GDM1 (cell line): ENCODE results near the gene ZXDC.

Source experiments
- DNase-seq: peaks from one replicate; lab custom pipeline; 2025; lab: John Stamatoyannopoulos, UW

ZXDC gene

DNA sequence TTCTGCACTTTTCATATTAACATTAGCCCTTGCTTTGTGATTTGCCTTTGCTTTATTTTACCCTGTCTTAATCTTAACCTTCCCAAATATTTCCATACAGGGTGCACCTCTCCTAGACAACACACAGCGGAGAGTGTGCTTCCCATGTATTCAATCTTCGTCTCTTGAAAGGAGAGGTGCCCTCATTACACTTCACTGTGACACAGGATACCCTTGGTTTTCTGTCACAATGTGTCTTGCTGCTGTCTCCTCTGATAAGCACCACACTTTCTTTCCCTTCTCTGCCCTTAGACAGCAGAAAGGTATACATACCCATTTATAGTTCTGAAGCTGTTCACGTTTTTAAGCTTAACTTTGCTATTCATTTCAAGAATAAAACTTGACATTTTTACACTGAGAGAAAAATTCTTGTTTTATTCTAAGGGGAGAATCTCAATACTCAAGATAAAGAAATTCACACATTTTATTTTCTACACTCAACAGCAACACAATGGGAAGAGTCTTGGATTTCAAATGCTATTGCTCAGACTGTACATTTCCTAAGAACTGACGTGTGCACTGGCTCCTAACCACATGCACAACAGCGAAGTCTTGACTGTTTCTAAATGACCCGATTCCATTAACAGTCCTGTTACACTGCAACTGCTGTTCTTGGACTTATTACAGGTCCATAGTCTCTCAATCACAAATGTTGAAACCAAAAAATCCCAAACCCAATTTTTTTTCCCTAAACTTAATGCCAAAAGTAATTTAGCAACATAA, 21.1 kb downstream of the ZXDC start:
- no peak for DNase-seq

DNA sequence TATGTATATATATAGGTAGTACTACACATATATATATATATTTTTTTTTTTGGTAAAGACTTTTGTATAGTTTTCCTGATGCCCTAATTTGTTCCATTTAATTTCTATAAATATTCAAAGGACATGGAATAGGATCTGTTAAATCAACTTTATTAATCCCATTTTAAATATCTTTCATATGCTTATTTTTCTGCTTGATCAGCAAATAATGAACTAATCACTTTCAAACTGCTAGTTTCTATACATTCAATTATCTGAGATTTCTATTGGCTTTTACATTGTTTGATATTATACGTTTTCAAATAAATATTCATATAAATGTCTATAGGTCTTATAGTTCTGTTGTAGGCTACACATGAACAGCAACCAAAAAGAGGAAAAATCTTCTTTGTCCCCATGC, 21.7 kb downstream of the ZXDC start:
- DNase-seq: no peak

DNA sequence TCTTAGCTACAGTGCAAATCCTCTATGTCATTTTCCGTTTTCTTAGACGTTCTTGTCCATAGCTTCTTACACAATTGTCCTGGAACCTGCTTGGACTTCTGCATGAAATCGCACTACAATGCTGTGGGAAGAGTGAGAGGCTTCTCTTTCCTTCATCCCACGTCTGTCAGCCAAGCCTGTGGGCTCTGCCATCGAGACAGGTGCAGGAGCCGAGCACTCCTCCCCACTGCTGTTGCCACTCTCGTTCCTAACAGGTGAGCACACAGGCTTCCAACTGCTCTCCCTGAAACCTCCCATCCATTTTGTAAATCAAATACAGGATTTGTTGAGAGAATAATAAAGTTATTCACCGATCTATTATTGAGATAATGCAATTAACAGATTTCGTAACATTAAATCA, 23.5 kb downstream of the ZXDC start:
- no peak for DNase-seq

DNA sequence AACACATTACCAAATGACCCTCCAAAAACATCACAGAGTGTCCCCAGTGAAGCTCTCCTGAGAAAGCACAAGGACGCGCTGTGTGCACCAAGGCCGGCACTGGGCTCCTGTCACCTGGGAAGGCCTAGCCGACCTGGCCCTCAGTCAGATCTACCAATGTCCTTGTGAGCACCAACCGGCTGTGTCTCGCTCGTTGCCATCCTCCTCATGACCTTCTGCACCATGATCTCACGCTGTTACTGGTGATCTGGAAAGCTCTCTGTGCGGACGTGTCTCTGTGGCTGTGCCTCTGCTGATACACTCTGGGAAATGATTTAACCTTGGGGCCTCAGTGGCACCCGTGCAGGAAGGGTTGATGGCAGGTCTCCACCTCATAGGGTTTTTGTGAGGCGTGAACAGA, 24.2 kb downstream of the ZXDC start:
- DNase-seq: no peak

DNA sequence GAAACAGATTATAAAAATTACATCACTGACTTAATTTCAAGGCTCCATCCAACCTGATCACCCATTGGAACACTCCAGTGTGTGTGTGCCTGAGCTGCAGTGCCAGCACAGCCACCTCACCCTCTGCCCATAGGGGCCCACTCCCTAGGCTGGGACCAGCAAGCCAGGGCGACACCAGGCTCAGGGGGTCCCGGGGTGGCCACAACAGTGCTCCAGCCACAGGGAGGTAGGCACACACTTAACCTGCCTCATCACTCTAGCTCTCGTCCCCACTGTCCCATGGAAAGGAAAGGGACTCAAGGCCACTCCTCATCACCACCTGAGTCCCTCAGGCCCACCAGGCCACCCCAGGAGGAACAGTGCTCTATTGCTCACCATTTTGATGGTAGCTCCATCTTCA, 24.9 kb downstream of the ZXDC start:
- DNase-seq: no peak

DNA sequence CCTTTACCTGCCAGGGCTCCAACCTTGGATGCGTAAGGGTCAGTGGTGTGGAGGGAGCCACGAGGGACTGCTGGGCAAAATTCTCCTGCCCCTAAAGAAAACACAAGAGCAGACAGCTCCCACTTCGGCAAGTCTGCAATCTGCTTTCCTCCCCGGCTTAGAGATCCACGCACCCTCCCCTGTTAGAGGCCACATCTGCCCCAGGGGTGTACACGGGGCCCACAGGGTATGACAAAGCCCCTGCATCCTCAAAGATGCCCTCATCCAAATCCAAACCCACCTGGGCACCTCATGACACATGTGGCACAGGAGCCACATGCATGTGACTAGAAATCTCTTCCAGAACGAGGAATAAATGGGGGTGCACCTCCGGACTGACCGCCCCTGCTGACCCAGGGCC, 25.5 kb downstream of the ZXDC start:
- no peak for DNase-seq

DNA sequence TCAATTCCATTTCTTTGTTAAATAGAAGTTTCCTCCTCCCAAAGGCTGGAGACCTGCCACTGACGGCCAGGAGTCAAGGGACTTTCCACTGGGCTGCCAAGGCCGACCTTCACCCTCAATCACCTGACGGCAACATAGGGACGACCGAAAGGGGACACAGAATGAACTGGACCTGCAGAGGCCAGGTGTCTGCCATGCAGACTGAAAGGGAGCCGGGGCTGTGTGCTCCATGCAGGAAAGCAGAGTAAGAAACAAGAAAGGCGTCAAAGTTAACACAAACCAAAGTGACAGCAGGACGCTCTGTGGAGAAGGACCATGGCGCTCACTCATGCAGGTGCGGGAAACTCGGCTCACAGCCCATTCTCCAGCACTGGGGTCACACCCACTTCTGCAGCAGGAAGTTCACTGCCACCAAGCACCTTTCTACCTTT, 26.1 kb downstream of the ZXDC start:
- DNase-seq: no peak

DNA sequence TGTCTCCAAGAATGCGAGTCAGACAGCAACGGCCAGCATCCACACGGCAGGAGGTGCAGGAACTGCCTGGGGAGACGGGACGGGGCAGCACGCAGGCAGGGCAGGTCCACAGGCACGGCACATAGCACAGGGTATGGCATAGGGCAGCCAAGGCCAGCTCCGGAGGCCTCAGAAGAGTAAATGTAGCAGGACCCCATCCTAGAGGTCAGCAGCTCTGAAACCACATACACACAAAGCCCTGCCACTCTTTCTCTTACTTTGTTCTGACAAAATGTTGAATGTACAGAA, 26.9 kb downstream of the ZXDC start:
- no peak for DNase-seq

DNA sequence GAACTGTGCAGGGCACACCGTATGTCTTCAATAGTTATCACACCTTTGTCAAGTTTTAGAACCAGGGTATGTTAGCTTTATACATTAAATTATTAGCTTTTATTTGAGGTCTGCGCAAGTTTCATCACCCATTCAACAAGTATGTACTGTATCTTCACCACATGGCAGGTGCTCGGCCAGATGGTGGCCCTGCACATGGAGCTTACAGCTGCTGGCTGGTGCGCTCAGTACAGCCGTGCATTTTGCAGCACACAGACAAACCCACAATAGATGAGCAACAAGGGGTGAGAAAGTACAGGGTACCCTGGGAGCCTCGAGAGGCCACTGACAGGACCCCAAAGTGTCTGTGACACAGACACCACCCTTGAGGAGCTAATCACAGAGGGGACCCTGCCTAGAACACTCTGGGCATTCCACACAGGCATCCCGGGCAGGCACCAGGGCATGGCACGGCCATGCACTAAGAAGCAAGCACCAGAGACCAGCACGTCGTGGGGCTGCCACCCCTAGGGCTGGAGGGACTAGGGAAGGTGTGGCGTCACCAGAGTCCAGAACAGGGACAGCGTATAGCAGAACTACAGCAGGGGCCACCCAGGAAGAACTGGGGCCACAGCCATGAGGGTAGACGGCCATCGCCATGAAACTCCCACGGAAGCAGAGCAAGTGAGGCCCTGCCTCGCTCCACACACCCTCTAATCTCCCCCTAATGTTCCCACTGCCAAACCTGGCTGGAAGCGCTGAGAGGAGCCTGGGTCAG, 27.4 kb downstream of the ZXDC start:
- DNase-seq: no peak

DNA sequence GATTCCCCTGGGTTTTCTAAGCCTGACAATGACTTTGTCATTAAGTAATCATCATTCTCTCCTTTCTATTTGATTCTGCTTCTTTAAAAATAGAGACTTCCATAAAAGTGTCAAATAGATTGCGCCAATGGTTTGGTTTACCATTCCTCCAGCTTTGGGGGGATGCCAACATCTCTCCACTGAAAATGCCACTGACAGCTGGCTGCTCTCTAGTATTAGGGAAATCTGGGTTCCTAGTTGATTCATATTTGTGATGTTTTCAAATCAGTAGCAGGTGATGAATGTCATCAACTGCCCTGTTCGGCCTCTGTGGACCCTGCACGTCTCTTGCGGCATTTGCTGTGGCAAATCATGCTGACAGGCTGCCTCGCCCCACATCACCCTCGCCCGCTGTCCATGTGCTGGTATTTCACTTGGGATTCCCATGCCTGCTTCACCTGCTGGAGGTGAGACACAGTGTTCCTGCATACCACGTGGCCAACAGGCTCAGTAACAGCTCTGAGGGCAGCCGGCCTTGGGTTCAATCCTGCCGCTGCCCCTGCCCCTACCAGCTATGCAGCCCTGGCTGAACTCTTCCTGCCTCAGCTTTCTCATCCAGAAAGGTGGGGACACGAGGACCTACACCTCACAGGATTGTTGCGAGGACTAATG, 28.1 kb downstream of the ZXDC start:
- DNase-seq: no peak

DNA sequence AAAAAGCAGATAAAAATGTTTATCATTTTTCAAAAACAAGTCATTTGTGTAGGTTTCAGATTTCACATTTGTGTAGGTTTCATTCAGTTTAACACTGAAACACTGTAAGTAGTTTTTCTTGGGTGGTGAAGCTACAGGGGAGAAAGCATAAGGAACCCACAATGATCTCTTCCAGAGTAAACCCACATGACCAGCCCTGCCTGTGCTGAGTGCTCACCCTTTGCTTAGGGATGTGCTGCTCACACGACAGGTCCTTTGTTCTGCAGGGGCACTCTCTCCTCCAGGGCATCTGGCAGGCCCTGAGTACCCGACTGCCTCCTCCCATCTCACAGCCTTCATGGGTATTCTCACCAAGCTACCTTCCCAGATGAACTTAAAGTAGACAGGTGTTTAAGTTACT, 28.9 kb downstream of the ZXDC start:
- no peak for DNase-seq

DNA sequence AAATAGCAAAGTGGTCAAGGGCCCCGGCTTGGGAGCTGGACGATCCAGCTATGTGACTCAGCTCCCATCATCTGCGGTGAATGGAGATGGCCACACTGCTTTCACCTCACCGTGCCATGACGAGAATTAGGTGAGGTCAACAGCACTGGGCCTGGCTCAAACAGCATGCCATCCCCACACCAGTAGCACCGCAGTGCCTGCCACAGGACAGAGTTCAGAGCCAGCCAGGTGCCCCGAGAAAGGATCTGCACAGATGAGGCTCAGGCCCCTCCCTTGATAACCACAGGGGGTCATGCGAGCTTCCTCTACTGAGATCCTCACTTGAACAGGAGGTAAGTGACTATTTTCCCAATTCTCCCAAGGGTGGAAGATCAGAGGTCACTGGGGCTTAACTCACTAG, 29.4 kb downstream of the ZXDC start:
- DNase-seq: no peak

DNA sequence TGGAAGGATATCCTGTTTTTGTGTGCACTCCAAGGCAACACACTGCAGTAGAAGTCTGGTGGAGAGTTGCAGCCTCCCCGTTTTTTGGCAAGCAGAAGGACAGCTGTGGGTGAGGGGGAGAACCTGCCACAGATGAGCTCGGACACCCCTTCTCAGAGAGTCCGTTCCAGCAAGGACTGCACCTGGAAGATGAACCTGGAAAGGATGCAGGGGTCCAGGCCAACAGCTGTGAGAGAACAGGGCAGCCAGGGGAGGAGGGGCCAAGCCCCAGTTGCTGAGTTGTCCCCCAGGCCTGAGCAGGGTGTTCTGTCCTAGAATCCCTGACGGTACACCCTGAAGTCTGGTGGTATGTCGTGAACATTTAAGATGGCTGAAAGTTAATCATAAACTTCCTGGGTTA, 30.2 kb downstream of the ZXDC start:
- no peak for DNase-seq

DNA sequence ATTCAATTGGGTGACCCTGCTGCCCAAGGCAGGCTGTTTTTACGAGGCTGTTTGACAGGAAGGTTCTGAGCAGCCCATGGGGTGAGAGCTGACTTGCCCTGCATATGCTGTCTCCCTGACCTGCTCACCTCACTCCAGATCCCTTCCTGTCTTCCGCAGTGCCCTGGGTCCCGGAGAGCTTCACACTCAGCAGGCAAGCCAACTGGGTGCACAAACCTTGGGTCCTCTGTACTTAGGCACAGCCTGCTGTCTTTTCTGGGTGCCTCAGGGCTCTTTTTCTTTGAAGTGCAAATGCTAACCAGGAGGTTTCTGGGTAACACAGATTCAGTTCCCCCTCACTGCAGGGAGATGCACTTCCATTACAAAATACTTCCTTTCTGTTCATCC, 32.8 kb downstream of the ZXDC start:
- no peak for DNase-seq

DNA sequence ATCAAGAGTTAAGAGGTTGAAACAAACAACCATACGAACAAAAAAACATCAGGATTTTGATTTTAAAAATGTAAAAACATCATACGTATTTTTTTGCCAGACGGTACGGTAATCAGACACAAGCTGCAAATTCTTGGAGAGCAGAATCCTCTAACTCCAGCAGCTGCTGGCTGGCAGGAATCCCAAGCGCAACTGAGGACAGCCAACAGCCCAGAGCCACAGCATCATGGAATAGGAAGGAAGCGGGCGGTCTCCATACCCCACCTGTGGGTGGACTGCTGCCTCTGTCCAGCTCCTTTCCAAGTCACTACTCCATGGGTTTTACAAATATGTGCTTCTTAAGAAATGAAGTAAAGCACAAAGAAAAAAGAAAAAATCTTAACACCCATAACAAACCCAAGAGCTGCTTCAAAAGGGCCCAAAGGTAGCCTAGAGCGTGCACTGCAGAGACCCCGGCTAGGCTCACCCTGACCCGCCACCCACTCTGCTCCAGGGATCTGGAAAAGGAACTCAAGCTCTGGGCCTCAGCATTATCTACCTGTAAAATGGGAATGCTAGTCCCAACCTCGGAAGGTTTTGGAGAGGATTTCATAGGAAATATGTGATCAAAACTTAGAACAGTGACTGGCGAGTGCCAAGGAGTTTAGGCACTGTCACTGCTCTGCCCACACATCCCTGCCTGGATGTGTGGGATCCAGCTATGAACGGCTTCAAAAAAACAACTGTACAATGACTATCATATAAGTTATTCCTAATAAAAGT, 33.4 kb downstream of the ZXDC start:
- no peak for DNase-seq

DNA sequence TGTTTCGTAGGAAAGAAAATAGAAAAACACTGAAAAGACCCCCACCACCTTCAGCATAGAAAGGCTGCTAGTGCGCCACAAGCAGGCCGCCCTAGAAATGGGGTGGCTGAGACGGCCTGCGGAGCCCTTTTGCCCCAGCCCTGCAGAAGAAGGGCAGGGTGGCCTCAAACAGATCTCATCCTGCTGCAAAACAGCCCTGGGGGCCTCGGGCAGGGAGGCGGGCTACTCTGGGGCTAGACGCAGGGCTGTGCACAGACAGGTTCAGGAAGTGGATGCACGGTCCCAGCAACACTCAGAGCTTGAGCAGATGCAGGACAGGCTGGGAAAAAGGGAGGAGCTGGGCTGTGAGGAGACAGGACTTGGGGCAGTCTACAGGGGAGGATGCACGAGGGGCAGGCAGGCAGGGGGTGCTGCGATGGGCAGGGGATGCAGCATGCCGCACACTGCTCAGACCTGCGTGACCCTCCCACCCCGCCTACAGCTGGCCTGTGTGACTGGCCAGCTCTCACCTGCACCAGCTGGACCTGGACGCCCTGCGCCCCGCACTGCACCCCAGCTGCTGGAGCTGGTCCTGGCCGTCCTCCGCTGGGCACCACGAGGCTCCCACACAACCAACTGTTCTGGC, 34.3 kb downstream of the ZXDC start:
- DNase-seq: no peak

DNA sequence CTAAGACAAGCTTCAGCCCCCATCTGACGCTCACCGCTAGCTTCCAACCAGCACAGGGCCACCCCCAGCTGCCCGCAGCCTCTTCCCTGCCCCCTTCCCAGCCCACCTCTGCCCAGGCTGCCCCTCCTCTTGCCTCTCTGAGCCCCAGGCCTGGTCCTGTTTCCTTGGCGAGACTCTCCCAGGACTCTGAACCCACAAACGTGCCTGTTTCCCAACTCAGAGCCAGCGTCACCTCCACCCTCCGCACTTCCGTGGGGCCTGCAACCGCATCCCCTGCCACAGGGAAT, 35.0 kb downstream of the ZXDC start:
- no peak for DNase-seq

DNA sequence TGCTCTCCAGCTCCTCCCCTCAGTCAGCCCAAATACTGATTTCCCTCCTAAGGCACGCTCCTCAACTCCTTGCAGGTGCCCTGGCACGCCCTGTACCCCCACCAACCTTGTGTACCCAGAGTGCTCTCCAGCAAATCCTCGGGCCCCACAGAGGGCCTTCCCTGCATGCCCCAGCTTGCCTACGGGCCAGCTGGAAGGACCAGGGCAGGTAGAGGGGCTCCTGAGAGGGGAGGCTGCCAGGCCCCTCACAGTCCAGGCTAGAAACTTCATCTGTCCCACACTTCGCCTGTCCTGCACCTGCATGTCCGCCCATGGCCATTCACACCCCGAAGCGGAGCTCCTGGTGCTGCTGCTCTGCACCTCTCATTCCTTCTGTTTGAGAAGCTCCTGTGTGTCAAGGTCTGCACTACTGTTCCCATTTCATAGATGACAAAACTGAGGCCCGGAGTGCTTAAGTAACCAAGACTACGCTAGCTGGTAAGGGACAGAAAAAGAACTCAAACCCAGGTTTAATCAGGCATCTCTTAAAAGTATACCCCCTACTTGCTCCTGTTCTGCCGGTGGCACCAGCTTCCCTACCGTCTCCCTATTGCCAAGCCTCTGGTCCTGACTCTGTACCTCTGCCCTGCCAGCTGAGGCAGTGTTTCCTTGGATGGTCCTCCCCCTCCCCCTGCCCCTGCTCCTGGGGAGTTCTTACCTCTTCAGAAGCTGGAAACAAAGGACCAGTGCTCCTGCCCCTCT, 35.6 kb downstream of the ZXDC start:
- no peak for DNase-seq

DNA sequence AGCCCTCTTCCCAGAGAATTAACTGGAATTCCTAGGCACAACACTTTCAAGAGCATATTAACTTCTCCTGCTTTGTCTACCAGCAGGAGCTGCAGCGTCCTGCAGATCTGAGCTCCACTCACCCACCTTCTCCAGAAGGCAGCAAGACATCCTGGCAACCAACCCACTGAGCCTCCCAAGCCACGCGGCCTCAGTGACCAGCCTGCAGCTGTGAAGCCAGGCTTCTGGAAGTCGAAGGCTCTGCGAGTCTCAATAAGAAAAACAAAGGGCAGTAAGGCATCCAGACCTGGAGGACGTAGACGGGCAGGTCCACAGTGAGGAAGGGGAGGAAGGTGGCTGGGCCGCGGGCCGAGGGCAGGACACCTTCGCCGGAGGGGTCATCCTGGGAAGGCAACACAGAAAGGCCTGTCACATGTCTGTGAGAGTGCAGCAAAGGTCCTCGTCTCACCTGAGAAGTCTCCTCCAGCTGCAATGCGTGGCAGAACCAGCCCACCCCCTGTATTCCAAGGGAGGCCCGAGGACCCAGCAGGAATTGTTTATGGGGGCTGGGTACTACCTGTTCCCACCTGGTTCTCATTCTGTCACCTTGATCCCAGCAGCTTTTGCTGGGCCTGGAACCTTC, 36.2 kb downstream of the ZXDC start:
- DNase-seq: no peak

DNA sequence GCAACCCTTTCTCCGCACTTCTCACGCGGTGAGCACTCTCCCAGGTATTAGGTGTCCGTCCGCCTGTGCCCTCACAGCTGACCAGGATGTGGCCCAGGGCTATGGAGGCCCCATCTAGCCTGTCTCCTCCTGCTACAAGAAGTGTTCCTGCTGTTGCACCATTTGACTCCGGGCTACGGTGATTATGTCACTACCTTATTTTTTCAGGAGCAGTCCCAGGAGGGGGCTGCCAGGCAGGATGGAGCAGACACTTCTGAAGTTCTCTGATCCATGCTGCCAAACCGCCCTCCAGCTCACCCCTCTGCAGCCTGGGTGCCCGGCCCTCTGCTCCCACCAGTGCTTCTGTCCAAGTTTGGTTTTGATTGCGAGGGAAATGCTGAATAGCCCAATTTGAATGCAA, 36.9 kb downstream of the ZXDC start:
- DNase-seq: no peak

DNA sequence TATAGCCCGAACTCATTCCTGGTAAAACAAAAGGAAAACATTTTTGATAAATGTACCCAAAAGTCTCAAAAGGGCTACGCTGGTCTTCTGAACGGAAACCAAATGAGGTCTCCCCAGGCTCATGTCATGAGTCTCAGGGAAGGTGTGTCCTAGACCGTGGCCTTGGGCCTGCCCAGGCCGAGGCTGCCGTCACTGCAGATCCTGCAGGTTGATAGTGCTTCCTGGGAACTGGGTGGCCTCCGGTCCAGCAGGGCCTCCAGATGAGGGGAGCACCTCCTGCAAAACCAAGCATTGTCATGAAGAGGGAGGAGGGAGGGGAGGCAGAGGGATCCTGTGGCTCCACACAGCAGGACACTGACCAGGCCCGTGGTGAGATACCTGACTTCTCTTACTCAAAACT, 37.5 kb downstream of the ZXDC start:
- no peak for DNase-seq
